WI38 (cell line): ENCODE measurements around the gene TENM4.

Source experiments
- H3K4me3 ChIP-seq: 2 replicates; pipeline ENCODE4 v1.5.1; 2011; ENCODE audit warnings: low read depth, mild to moderate bottlenecking, control low read depth, low read length
- CTCF ChIP-seq: IDR thresholded peaks from 2 replicates; pipeline ENCODE4 v1.5.1; 2012; ENCODE audit warnings: low read depth, mild to moderate bottlenecking, control low read depth, low read length

Gene TENM4

GRCh38 chr11:79413268-79413667, 27.6 kb downstream of the TENM4 start:
- no peak for TF ChIP-seq CTCF
- no peak overlapping the region for H3K4me3 ChIP-seq

DNA sequence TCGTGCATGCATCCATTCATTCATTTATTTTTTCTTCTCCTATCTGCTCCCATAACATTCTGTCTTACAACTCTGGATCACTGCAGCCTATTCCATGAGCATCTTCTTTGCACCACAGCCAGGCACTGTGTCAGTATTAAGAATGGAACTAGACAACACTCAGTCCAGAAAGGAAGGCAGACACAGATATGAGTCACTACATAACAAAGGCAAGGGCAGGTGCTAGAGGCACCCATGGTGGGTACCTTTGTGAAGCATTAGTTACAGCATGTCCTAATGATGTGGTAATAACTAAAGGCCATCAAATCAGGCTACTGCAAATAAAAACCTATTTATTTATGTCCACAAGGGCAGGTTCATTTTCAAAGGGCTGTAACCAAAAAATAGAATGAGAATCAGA, 28.1 kb downstream of the TENM4 start:
- H3K4me3 ChIP-seq = no peak overlapping the region
- TF ChIP-seq CTCF = no peak

DNA sequence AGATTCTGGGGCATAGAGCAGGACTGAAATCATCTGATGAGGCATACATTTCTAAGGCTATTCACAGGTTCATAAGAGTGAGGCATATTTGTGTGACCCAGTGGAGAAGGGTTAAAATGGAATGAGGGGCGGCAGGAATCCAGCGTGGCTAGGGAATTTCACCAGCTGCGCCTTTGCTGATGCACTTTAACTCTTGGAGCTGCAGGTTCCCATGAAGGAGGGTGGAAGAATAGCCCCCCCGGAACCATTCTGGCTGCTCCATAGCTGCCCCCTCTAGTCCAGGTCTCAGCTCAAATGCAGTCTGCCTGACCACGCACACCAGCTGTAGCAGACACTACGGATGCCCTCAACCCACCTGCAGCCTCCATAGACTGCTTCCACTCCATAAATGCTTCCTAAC, 31.5 kb downstream of the TENM4 start:
- TF ChIP-seq CTCF = no peak
- H3K4me3 ChIP-seq = no peak overlapping the region

DNA sequence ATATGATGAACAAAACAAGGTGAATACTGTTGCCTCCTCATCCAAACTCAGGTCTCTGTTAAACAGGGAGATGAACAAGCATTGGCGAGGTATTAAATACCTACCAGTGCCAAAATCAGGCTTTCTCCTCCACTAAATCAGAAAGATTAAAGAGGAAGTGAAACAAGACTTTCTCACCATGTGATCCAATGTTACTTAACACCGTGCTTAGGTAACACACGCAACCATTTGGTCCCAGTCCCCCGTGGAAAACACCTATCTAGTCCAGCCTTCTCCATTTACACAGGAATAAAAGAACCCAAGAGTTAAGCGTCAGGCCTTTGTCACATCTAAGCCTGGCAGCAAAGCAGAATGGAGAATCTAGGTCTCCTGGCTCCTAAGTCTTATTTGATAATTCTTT, 34.5 kb downstream of the TENM4 start:
- no peak overlapping the region for H3K4me3 ChIP-seq
- TF ChIP-seq CTCF = no peak

- H3K4me3 ChIP-seq = no peak overlapping the region
- no peak for TF ChIP-seq CTCF
Measured at GRCh38 chr11:79404806-79405205, 36.0 kb downstream of the TENM4 start.

DNA sequence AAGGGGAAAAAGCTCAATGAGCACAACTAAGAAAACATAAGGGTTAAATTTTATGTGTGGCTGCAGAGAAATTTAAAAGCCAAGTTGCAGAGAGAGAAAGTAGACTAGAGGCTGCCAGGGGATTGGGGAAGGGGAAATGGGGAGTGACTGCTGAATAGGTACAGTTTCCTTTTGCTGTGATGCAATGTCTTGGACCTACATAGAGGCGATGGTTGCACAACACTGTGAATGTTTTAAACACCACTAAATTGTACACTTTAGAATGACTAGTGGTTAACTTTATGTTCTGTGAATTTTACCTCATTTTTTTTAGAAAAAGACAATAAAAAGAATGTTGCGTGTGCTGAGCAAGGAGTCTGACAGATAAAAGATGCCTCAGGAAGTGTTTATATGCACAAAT, 36.5 kb downstream of the TENM4 start:
- no peak for TF ChIP-seq CTCF
- H3K4me3 ChIP-seq = no peak overlapping the region

GRCh38 chr11:79403839-79404238, 37.0 kb downstream of the TENM4 start:
- no peak for TF ChIP-seq CTCF
- H3K4me3 ChIP-seq = no peak overlapping the region
